A549 (cell line): ENCODE measurements around the gene GPR61.

Experiments
- CTCF ChIP-seq: fragments of >200 bp; sonication (Bioruptor Twin); formaldehyde crosslinking; IDR thresholded peaks from 3 replicates; pipeline ENCODE4 v1.5.1; 2016
- FOSL2 ChIP-seq, 2 experiments: fragments of 450-650 bp in 1 of 2; fragments of >200 bp in 1 of 2; sonication (Bioruptor Twin) in 1 of 2; formaldehyde crosslinking; IDR thresholded peaks; 2 replicates each; pipeline versions ENCODE4 v1.5.0 to v1.6.1; 2016 to 2020; ENCODE audit warnings: mild to moderate bottlenecking in 1 of 2, moderate library complexity in 1 of 2
- HDAC2 ChIP-seq: fragments of 200-600 bp; sonication (generic); IDR thresholded peaks from 2 replicates; pipeline ENCODE4 v1.6.1; 2016
- KDM5A ChIP-seq: fragments of 200-600 bp; sonication (generic); IDR thresholded peaks from 2 replicates; pipeline ENCODE4 v1.6.1; 2016; ENCODE audit warnings: antibody characterized with exemption, mild to moderate bottlenecking
- REST ChIP-seq: fragments of 200-600 bp; sonication (generic); IDR thresholded peaks from 2 replicates; pipeline ENCODE4 v1.6.1; 2016; ENCODE audit warnings: antibody characterized with exemption, mild to moderate bottlenecking, moderate library complexity

GRCh38 chr1:109559995-109560394, 20.3 kb downstream of the GPR61 start:
- no peak for TF ChIP-seq CTCF
- TF ChIP-seq FOSL2 (IDR thresholded peaks at IDR 0.05): no peak
- no peak for TF ChIP-seq FOSL2 (CRISPR knock-in tag; IDR thresholded peaks at IDR 0.05)
- TF ChIP-seq HDAC2: no peak
- no peak for TF ChIP-seq KDM5A
- TF ChIP-seq REST: no peak
